ENCODE measurements around the gene RXFP3.

GRCh38 chr5:33944543-33945132 lies 8.5 kb downstream of the RXFP3 start:
- no peak for TF ChIP-seq CTCF (conservative IDR thresholded peaks at IDR 0.05; ENCODE audit: low read length)
- no peak for TF ChIP-seq EZH2phosphoT487 (IDR thresholded peaks at IDR 0.05; ENCODE audit: borderline replicate concordance)

Data from Loucy (cell line).